ENCODE measurements around the gene IGFBP6.

GRCh38 chr12:53086361-53086760 lies 11.1 kb upstream of the IGFBP6 start:
- TF ChIP-seq CTCF (IDR thresholded peaks at IDR 0.05) (no peak), MXI1 (IDR thresholded peaks at IDR 0.05; ENCODE audit: low read depth, low read length) (no peak), EZH2phosphoT487 (IDR thresholded peaks at IDR 0.05; ENCODE audit: borderline replicate concordance, low read depth) (no peak), YY1 (IDR thresholded peaks at IDR 0.05; ENCODE audit: low read depth) (no peak), MAX (IDR thresholded peaks at IDR 0.05; ENCODE audit: low read depth) (no peak), RCOR1 (IDR thresholded peaks at IDR 0.05; ENCODE audit: low read length) (no peak), GABPA (IDR thresholded peaks at IDR 0.05; ENCODE audit: low read depth) (no peak), PBX3 (IDR thresholded peaks at IDR 0.05) (no peak), ZBTB33 (IDR thresholded peaks at IDR 0.05; ENCODE audit: borderline replicate concordance, low read depth) (no peak)

All from SK-N-SH (cell line).